T-helper 1 cell treated with Interleukin-12 subunit alpha and Interleukin-12 subunit beta and Interleukin-4 antibody, amounts not matched to agents 30 μg/mL and 1 μg/mL, for 36 hours (primary cell): ENCODE measurements around the gene PPHLN1.
A peak's percentile ranks its signal among the peaks of the same experiment; 100 is the strongest.
"Not testable (repeated sequence)": the region's sequence is repeated elsewhere in the genome, so short reads cannot be mapped to it uniquely, and the experiment has no call there.

Experiments used
- H3K27ac Mint-ChIP-seq: one replicate; pipeline ENCODE4 v1.8.0; 2021; ENCODE audit warnings: mild to moderate bottlenecking, mixed read lengths
- H3K27me3 Mint-ChIP-seq: one replicate; pipeline ENCODE4 v1.8.0; 2021; ENCODE audit warnings: low read depth, mixed read lengths
- H3K36me3 Mint-ChIP-seq: one replicate; pipeline ENCODE4 v1.8.0; 2021; ENCODE audit warnings: low read depth, mixed read lengths
- H3K4me1 Mint-ChIP-seq: one replicate; pipeline ENCODE4 v1.8.0; 2021; ENCODE audit warnings: low read depth, mixed read lengths
- H3K4me3 Mint-ChIP-seq: one replicate; pipeline ENCODE4 v1.8.0; 2021; ENCODE audit warnings: mild to moderate bottlenecking, moderate library complexity, mixed read lengths
- H3K9me3 Mint-ChIP-seq: one replicate; pipeline ENCODE4 v1.8.0; 2021; ENCODE audit warnings: mixed read lengths

The PPHLN1 gene

GRCh38 chr12:42372154-42372791 lies 46.3 kb downstream of the PPHLN1 start:
- H3K36me3 Mint-ChIP-seq, result peaks cover 10% of the 10 kb centered on the region
- no peak overlapping the region for H3K4me3 Mint-ChIP-seq
- H3K4me1 Mint-ChIP-seq, result peaks cover 2% of the 10 kb centered on the region
- H3K27me3 Mint-ChIP-seq, result no peaks in the 10 kb centered on the region
- H3K9me3 Mint-ChIP-seq, result no peaks in the 10 kb centered on the region
- H3K27ac Mint-ChIP-seq, result no peak overlapping the region

DNA sequence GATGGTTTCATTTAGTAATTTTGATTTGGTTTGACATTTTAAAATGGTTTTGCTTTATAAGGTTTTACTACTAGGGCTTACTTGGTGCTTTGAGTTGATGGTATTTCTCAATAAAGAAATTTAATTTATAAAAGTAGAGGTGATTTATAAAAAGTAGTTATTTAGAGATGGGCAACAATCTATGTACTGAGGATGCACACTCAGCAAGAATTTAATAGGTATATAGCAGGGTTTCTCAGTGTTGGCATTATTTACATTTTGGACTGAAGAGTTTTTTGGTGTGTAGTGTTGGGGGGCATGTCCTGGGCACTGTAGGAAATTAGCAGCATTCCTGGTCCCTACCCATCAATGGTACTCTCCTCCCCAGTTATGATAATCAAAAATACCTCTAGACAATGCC lies 47.7 kb downstream of the PPHLN1 start:
- Mint-ChIP-seq H3K9me3 (no peaks in the 10 kb centered on the region), H3K27me3 (no peaks in the 10 kb centered on the region), H3K27ac (no peak overlapping the region), H3K36me3 (peaks cover 11% of the 10 kb centered on the region), H3K4me3 (no peak overlapping the region), H3K4me1 (peaks cover 2% of the 10 kb centered on the region)

DNA sequence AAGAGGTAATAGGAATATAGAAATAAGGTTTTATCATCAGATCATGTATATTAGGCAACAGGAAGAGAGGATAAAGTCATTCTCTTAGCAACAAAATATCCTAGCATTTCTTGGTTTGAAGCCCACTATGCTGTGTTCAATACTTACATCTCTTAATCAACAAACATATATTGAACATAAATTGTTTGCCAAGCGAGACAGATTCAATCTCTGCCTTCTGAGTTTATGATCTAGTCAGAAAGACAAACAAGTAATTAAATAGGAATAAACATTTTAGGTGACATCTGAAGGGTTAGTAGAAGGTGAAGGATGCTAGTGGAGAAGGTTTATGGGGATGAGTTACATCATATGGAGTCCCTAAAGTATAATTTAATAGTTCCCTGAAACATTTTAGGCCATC lies 54.8 kb downstream of the PPHLN1 start:
- Mint-ChIP-seq H3K4me1 (peaks cover 19% of the 10 kb centered on the region), H3K36me3 (peaks cover 17% of the 10 kb centered on the region), H3K27me3 (no peaks in the 10 kb centered on the region), H3K9me3 (no peaks in the 10 kb centered on the region), H3K27ac (no peak overlapping the region), H3K4me3 (no peak overlapping the region)

DNA sequence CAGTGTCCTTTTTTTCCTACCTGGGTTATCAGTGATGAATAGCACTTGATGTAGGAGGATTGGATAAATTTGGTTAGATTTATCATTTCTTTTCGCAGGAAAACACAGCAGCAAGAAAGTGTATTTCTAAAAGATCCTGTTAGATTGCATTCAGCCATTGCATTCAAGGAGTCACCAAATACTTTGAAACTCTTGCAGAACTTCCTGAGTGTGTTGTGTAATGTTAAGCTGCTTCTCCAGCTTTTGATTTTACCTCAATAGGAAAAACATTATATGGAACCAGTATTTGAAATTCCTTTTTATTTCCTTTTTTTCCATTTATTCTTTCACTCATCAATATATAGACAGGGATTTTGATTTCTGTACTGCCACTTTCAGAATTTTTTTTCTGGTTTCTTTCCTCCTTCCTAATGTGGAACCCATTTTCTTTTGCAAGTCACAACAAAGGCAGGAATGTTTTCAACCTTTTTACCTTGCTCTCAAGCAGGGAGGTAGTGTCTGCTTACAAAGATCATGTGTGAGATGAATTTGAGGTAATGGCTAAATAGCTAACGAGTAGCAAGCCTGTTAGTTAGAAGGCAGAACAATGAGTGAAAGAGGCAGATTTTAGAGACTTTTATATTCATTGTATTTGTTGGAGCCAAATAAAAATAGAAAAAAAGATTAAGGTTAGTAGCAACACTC lies 56.2 kb downstream of the PPHLN1 start:
- Mint-ChIP-seq H3K4me3 (no peak overlapping the region), H3K9me3 (no peaks in the 10 kb centered on the region), H3K36me3 (peaks cover 11% of the 10 kb centered on the region), H3K27me3 (no peaks in the 10 kb centered on the region), H3K4me1 (peaks cover 19% of the 10 kb centered on the region), H3K27ac (peak overlapping the region; percentile 43)

- peaks cover 27% of the 10 kb centered on the region for H3K36me3 Mint-ChIP-seq
- no peak overlapping the region for H3K4me3 Mint-ChIP-seq
- no peaks in the 10 kb centered on the region for H3K27me3 Mint-ChIP-seq
- H3K27ac Mint-ChIP-seq, result no peak overlapping the region
- H3K4me1 Mint-ChIP-seq, result peaks cover 19% of the 10 kb centered on the region
- no peaks in the 10 kb centered on the region for H3K9me3 Mint-ChIP-seq
Measured at GRCh38 chr12:42385326-42385841, 59.4 kb downstream of the PPHLN1 start.

DNA sequence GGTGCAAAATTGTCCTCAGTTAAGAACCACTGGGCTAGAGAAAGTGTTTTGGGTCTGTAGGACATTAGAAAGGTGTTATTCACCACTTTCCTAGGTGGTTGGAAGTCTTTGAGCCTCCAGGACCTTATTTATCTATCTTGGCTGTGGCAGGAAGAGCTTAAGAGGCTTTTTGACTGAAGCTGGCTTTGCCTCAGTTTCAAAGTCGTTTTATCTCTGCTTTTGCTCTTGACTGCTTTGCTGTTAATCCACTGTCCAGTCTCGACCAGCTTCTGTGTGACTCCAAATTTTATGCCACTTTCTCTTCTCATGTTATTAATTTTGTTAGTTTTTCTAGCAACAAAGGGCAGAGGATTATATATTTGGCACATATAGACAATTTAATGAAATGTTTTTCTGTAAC lies 60.3 kb downstream of the PPHLN1 start:
- Mint-ChIP-seq H3K27me3 (no peaks in the 10 kb centered on the region), H3K27ac (no peak overlapping the region), H3K4me1 (peaks cover 16% of the 10 kb centered on the region), H3K9me3 (no peaks in the 10 kb centered on the region), H3K36me3 (peaks cover 30% of the 10 kb centered on the region), H3K4me3 (no peak overlapping the region)

GRCh38 chr12:42388086-42388485 lies 62.1 kb downstream of the PPHLN1 start:
- H3K9me3 Mint-ChIP-seq, H3K27ac Mint-ChIP-seq, H3K27me3 Mint-ChIP-seq, H3K4me1 Mint-ChIP-seq, H3K4me3 Mint-ChIP-seq: not testable (repeated sequence)
- H3K36me3 Mint-ChIP-seq, result peaks cover 24% of the 10 kb centered on the region

- no peak overlapping the region for H3K27ac Mint-ChIP-seq
- H3K4me3 Mint-ChIP-seq, result no peak overlapping the region
- H3K4me1 Mint-ChIP-seq, result peaks cover 3% of the 10 kb centered on the region
- H3K27me3 Mint-ChIP-seq, result no peaks in the 10 kb centered on the region
- peaks cover 11% of the 10 kb centered on the region for H3K36me3 Mint-ChIP-seq
- no peaks in the 10 kb centered on the region for H3K9me3 Mint-ChIP-seq
Measured at GRCh38 chr12:42394429-42394828, 68.5 kb downstream of the PPHLN1 start.

DNA sequence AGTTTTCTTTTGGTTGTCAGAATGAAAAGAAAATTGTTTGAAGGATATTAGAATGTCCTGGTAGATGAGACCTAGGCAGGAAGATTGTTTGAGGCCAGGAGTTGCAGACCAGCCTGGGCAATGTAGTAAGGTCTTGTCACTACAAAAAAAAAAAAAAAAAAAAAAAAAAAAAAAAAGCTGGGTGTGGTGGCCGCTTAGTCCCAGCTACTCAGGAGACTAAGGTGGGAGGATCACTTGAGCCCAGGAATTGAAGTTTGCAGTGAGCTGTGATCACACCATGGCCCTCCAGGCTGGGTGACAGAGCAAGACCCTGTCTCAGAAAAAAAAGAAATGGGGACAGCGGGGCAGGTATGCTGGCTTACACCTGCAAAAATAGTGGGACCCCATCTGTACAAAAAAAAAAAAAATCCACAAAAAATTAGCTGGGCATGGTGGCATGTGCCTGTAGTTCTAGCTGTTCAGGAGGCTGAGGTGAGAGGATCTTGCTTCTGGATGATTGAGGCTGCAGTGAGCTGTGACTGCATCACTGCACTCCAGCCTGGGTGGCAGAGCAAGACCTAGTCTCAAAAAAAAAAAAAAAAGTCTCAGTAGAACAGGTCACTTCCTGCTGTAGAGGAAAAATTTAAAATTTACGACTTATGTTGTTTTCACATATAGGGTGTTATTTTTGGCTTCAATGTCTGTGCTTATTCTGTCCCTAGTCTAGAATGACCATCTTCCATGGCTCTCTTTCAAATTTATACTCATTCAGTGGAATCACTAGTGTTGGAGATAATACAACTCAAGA lies 70.7 kb downstream of the PPHLN1 start:
- no peaks in the 10 kb centered on the region for H3K27me3 Mint-ChIP-seq
- H3K4me1 Mint-ChIP-seq, result no peaks in the 10 kb centered on the region
- H3K27ac Mint-ChIP-seq, result no peak overlapping the region
- peaks cover 10% of the 10 kb centered on the region for H3K36me3 Mint-ChIP-seq
- H3K9me3 Mint-ChIP-seq, result no peaks in the 10 kb centered on the region
- no peak overlapping the region for H3K4me3 Mint-ChIP-seq

GRCh38 chr12:42402821-42403411 lies 76.9 kb downstream of the PPHLN1 start:
- H3K27ac Mint-ChIP-seq, result no peak overlapping the region
- no peak overlapping the region for H3K4me3 Mint-ChIP-seq
- no peaks in the 10 kb centered on the region for H3K27me3 Mint-ChIP-seq
- H3K9me3 Mint-ChIP-seq, result no peaks in the 10 kb centered on the region
- no peaks in the 10 kb centered on the region for H3K4me1 Mint-ChIP-seq
- peaks cover 14% of the 10 kb centered on the region for H3K36me3 Mint-ChIP-seq

- Mint-ChIP-seq H3K4me1 (peaks cover 2% of the 10 kb centered on the region), H3K27me3 (no peaks in the 10 kb centered on the region), H3K4me3 (no peak overlapping the region), H3K36me3 (peaks cover 11% of the 10 kb centered on the region), H3K9me3 (no peaks in the 10 kb centered on the region), H3K27ac (no peak overlapping the region)
Measured at GRCh38 chr12:42407306-42407705, 81.3 kb downstream of the PPHLN1 start.

GRCh38 chr12:42409471-42409870 lies 83.5 kb downstream of the PPHLN1 start:
- Mint-ChIP-seq H3K27me3 (no peaks in the 10 kb centered on the region), H3K9me3 (no peaks in the 10 kb centered on the region), H3K36me3 (peaks cover 11% of the 10 kb centered on the region), H3K4me1 (peaks cover 2% of the 10 kb centered on the region), H3K27ac (no peak overlapping the region), H3K4me3 (no peak overlapping the region)

GRCh38 chr12:42410340-42410739 lies 84.4 kb downstream of the PPHLN1 start:
- Mint-ChIP-seq H3K4me1 (peaks cover 2% of the 10 kb centered on the region), H3K9me3 (no peaks in the 10 kb centered on the region), H3K36me3 (peaks cover 9% of the 10 kb centered on the region), H3K27ac (no peak overlapping the region), H3K27me3 (no peaks in the 10 kb centered on the region), H3K4me3 (no peak overlapping the region)

DNA sequence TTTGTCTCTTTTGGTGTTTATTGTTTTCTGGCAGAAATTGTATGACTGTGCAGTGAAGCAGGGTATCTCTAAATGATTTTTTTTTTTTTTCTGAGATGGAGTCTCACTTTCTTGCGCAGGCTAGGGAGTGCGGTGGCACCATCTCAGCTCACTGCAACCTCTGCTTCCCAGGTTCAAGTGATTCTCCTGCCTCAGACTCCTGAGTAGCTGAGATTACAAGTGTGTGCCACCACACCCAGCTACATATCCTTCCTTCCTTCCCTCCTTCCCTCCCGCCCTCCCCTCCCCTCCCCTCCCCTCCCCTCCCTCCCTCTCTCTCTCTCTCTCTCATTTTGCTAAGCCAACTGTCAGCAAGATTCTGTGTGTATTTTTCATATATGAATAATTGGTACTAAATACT lies 94.4 kb downstream of the PPHLN1 start:
- Mint-ChIP-seq H3K9me3 (no peaks in the 10 kb centered on the region), H3K4me3 (no peak overlapping the region), H3K27ac (no peak overlapping the region), H3K27me3 (no peaks in the 10 kb centered on the region), H3K4me1 (peaks cover 9% of the 10 kb centered on the region), H3K36me3 (peaks cover 8% of the 10 kb centered on the region)
